Vagina (tissue), 2 donors: ENCODE measurements around the gene NCAM2.

Experiments used
- POLR2A ChIP-seq, 2 donors: fragments of 450-650 bp; IDR thresholded peaks; one replicate each; pipeline ENCODE4 v1.6.1; 2017; ENCODE audit warnings: antibody characterized with exemption in 2 of 2, mild to moderate bottlenecking in 2 of 2, moderate library complexity in 2 of 2
- POLR2AphosphoS5 ChIP-seq, 2 donors: sonication (generic); formaldehyde crosslinking; IDR thresholded peaks; one replicate each; pipeline ENCODE4 v1.9.0; 2017; ENCODE audit warnings: antibody characterized with exemption in 2 of 2, mild to moderate bottlenecking in 2 of 2, low read depth in 1 of 2; ENCODE audit not compliant: insufficient read depth in 1 of 2
- TF ChIP-seq, protein P1 (sequence below), 3 experiments: fragments of 450-650 bp in 2 of 3; fragments of 200-600 bp in 1 of 3; sonication (generic) in 1 of 3; IDR thresholded peaks; one replicate each; pipeline ENCODE4 v1.5.1; 2017 to 2019; ENCODE audit warnings: antibody characterized with exemption in 3 of 3, mild to moderate bottlenecking in 2 of 3, moderate library complexity in 2 of 3

DNA sequence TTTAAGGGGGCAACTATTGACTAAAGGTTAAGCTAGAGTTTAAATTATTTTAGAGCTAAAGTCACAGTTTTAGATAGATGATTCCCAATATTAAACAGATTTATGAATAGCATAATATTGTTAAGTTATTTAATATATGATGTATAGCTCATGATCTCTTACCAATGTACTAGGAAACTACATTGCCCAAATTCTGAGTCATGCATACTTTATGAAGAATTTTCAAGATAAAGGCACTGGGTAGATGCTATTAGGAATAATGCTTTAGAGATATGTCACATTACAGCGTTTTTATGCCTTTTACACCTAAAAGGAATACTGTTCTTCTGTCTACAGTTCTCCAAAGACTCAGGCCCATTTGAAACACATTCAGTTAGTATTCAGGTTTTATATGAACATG lies 215.1 kb downstream of the NCAM2 start:
- TF ChIP-seq, protein P1, sequence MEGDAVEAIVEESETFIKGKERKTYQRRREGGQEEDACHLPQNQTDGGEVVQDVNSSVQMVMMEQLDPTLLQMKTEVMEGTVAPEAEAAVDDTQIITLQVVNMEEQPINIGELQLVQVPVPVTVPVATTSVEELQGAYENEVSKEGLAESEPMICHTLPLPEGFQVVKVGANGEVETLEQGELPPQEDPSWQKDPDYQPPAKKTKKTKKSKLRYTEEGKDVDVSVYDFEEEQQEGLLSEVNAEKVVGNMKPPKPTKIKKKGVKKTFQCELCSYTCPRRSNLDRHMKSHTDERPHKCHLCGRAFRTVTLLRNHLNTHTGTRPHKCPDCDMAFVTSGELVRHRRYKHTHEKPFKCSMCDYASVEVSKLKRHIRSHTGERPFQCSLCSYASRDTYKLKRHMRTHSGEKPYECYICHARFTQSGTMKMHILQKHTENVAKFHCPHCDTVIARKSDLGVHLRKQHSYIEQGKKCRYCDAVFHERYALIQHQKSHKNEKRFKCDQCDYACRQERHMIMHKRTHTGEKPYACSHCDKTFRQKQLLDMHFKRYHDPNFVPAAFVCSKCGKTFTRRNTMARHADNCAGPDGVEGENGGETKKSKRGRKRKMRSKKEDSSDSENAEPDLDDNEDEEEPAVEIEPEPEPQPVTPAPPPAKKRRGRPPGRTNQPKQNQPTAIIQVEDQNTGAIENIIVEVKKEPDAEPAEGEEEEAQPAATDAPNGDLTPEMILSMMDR (IDR thresholded peaks at IDR 0.05), result no peak
- TF ChIP-seq POLR2A (IDR thresholded peaks at IDR 0.05) (no peak), POLR2AphosphoS5 (IDR thresholded peaks at IDR 0.05; ENCODE audit: insufficient read depth in 1 of 2, low read depth in 1 of 2) (no peak)
